SKM-1 (cell line): ENCODE results near the gene PIK3R6.

Source experiments
- DNase-seq: peaks from one replicate; lab custom pipeline; 2025; ENCODE audit not compliant: unreplicated experiment; lab: John Stamatoyannopoulos, UW

The PIK3R6 gene

GRCh38 chr17:8867361-8867981, at the start of gene PIK3R6:
TSS of gene PIK3R6 (minus strand) at chr17:8867674. CDS start at chr17:8849794, 17,880 bp downstream.
- DNase-seq = no peak

GRCh38 chr17:8916466-8916865, 49.0 kb upstream of the PIK3R6 start:
- DNase-seq = peak; percentile 8

- DNase-seq = no peak
Observed at GRCh38 chr17:8914554-8914953, 47.1 kb upstream of the PIK3R6 start.

GRCh38 chr17:8913879-8914278, 46.4 kb upstream of the PIK3R6 start:
- DNase-seq = no peak

- no peak for DNase-seq
Observed at GRCh38 chr17:8913091-8913490, 45.6 kb upstream of the PIK3R6 start.

GRCh38 chr17:8912084-8912981, 44.9 kb upstream of the PIK3R6 start:
- DNase-seq = no peak

GRCh38 chr17:8910969-8911604, 43.6 kb upstream of the PIK3R6 start:
- DNase-seq = no peak

GRCh38 chr17:8909586-8910270, 42.3 kb upstream of the PIK3R6 start:
- no peak for DNase-seq

GRCh38 chr17:8905331-8905730, 37.9 kb upstream of the PIK3R6 start:
- DNase-seq = no peak

GRCh38 chr17:8904686-8905085, 37.2 kb upstream of the PIK3R6 start:
- no peak for DNase-seq

GRCh38 chr17:8904201-8904600, 36.7 kb upstream of the PIK3R6 start:
- no peak for DNase-seq

- DNase-seq = no peak
Observed at GRCh38 chr17:8900626-8901585, 33.4 kb upstream of the PIK3R6 start.

GRCh38 chr17:8900207-8900606, 32.7 kb upstream of the PIK3R6 start:
- no peak for DNase-seq

- DNase-seq = no peak
Observed at GRCh38 chr17:8898636-8899035, 31.2 kb upstream of the PIK3R6 start.

GRCh38 chr17:8898126-8898525, 30.7 kb upstream of the PIK3R6 start:
- no peak for DNase-seq

- no peak for DNase-seq
Observed at GRCh38 chr17:8896641-8897635, 29.5 kb upstream of the PIK3R6 start.

GRCh38 chr17:8896087-8896486, 28.6 kb upstream of the PIK3R6 start:
- no peak for DNase-seq

- DNase-seq = peak; percentile 15
Observed at GRCh38 chr17:8894673-8895578, 27.5 kb upstream of the PIK3R6 start.
